Upper lobe of left lung (tissue), 6 donors: Measurements from ENCODE around the gene MRPL37. TPM values are rescaled to one million over a fixed set of nuclear protein-coding genes. Genes with fewer than 3 reads are reported as not detected.

Source experiments
- ATAC-seq, 2 donors: fragments of 200-7000 bp; cut with Tn5 transposase; one replicate each; pipeline ENCODE4 v1.9.1; 2022; ENCODE audit warnings: mild to moderate bottlenecking in 2 of 2, moderate library complexity in 2 of 2; ENCODE audit not compliant: low FRiP score in 2 of 2
- DNase-seq, 2 donors: peaks; one replicate each; pipeline ENCODE4 v3.0.0-alpha.2; 2019 to 2020
- H3K27ac ChIP-seq, 4 donors: fragments of 200-600 bp; sonication (generic); one replicate each; pipeline ENCODE4 v1.5.1; 2016 to 2019
- H3K27me3 ChIP-seq, 4 donors: fragments of 200-600 bp; sonication (generic); one replicate each; pipeline ENCODE4 v1.5.1; 2017 to 2019
- H3K36me3 ChIP-seq, 4 donors: fragments of 200-600 bp; sonication (generic); one replicate each; pipeline ENCODE4 v1.5.1; 2016 to 2019
- H3K4me1 ChIP-seq, 4 donors: fragments of 200-600 bp; sonication (generic); one replicate each; pipeline ENCODE4 v1.5.1; 2018 to 2019
- H3K4me3 ChIP-seq, 4 donors: fragments of 200-600 bp; sonication (generic); one replicate each; pipeline ENCODE4 v1.5.1; 2017 to 2019; ENCODE audit warnings: mild to moderate bottlenecking in 2 of 4, moderate library complexity in 1 of 4
- H3K9me3 ChIP-seq, 4 donors: fragments of 200-600 bp; sonication (generic); one replicate each; pipeline ENCODE4 v1.5.1; 2018 to 2019
- EP300 ChIP-seq, 4 donors: sonication (generic); formaldehyde crosslinking; IDR thresholded peaks; one replicate each; pipeline ENCODE4 v1.5.1; 2017; ENCODE audit warnings: antibody characterized with exemption in 4 of 4, control low read depth in 2 of 4
- POLR2A ChIP-seq, 4 donors: fragments of 450-650 bp; IDR thresholded peaks; one replicate each; pipeline ENCODE4 v1.5.1; 2016 to 2017; ENCODE audit warnings: antibody characterized with exemption in 4 of 4, mild to moderate bottlenecking in 2 of 4
- POLR2AphosphoS5 ChIP-seq, 2 donors: sonication (generic); formaldehyde crosslinking; IDR thresholded peaks; one replicate each; pipeline ENCODE4 v1.5.1; 2017; ENCODE audit warnings: antibody characterized with exemption in 2 of 2
- WGBS, 2 donors: methylation state at CpG; one replicate each; pipeline ENCODE4 v1.1.5; 2017 to 2018; 5-methylcytosine and 5-hydroxymethylcytosine counted together
- total RNA-seq, 6 donors: library from RNA; depleted of rRNA in 4 of 6; stranded (reverse); fragments of >200 nt in 4 of 6; gene quantifications; one replicate each; pipeline versions ENCODE4 v1.1.0 to v1.2.1, GENCODE V29; 2016 to 2021
- TF ChIP-seq, protein P1 (sequence below), 6 experiments: fragments of 450-650 bp in 4 of 6; fragments of 200-600 bp in 2 of 6; sonication (generic) in 2 of 6; IDR thresholded peaks; one replicate each; pipeline ENCODE4 v1.5.1; 2016 to 2019; ENCODE audit warnings: antibody characterized with exemption in 6 of 6
- donor health status: DM: no; HTN: no; CAD: no; lungs with moderate emphysema.
- donor health status: DM: no; HTN: yes; CAD: no; lungs with severe emphysema.

MRPL37 gene
- total RNA-seq, 6 donors from 2014 or later: 33.2 to 58.2 (median 47.0) TPM

DNA sequence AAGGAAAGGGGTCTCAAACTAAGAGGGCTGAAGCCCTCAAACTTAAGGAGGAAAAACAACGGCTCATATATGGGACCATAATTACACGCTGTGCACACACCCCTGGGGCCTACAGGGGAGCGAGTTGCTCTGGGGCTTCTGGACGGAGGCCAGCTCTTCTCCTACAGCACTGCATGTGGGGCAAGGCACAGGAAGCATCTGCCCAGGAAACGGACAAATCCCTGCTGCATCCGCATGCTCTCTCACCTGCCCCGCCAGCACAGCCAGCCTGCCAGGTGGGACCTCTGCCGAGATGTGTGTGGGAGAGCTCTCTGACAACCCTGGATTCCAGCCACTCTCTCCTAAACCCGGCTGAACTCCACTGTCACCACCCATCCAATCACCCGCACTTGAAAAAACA lies 54.1 kb downstream of the MRPL37 start:
- H3K36me3 ChIP-seq: peaks cover 0 to 17% (median 7%) of the 10 kb centered on the region in 4 donors
- H3K4me1 ChIP-seq: peaks cover 0 to 3% (median 1%) of the 10 kb centered on the region in 4 donors
- no peak overlapping the region for H3K27ac ChIP-seq
- no peaks in the 10 kb centered on the region for H3K9me3 ChIP-seq
- ATAC-seq (no peak), DNase-seq (no peak)
- no peak overlapping the region for H3K4me3 ChIP-seq
- 57 to 60% methylated on average over 3 to 10 of the region's 10 CpGs for WGBS, 2 donors
- no peak for TF ChIP-seq POLR2A (IDR thresholded peaks at IDR 0.05)
- TF ChIP-seq POLR2AphosphoS5 (IDR thresholded peaks at IDR 0.05): no peak
- TF ChIP-seq, protein P1, sequence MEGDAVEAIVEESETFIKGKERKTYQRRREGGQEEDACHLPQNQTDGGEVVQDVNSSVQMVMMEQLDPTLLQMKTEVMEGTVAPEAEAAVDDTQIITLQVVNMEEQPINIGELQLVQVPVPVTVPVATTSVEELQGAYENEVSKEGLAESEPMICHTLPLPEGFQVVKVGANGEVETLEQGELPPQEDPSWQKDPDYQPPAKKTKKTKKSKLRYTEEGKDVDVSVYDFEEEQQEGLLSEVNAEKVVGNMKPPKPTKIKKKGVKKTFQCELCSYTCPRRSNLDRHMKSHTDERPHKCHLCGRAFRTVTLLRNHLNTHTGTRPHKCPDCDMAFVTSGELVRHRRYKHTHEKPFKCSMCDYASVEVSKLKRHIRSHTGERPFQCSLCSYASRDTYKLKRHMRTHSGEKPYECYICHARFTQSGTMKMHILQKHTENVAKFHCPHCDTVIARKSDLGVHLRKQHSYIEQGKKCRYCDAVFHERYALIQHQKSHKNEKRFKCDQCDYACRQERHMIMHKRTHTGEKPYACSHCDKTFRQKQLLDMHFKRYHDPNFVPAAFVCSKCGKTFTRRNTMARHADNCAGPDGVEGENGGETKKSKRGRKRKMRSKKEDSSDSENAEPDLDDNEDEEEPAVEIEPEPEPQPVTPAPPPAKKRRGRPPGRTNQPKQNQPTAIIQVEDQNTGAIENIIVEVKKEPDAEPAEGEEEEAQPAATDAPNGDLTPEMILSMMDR (IDR thresholded peaks at IDR 0.05): no peak
- TF ChIP-seq EP300 (IDR thresholded peaks at IDR 0.05): no peak
- H3K27me3 ChIP-seq: no peaks in the 10 kb centered on the region

DNA sequence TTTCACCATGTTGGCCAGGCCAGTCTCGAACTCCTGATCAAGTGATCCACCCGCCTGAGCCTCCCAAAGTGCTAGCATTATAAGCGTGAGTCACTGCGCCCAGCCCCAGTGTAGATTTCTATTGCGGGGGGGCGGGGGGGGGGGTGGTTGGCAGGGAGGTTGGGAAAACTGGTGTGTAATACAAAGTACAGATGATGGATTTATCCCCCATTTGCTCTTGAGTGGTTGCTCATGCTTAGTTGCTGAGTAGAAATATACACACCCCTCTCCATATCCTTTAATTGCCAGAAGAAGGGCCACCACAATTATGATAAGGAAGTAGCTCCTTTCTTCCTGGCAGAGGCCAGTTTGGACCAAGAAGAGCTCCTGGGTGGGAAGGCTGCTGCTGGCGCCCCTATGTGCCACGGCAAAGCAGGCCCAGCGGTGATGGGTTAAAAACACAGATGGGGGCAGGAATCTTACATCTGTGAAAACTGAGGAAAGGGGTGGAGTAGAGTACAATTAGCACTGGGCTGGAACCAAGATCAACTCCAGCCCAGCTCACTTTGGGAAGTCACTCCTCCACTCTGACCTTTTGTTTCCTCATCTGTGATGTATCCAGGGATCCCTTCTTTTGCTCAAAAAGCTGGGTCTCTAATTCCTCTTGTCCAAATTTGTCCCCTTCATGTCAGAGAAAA lies 55.2 kb downstream of the MRPL37 start:
- peaks cover 0 to 17% (median 7%) of the 10 kb centered on the region in 4 donors for H3K36me3 ChIP-seq
- no peak for TF ChIP-seq POLR2AphosphoS5 (IDR thresholded peaks at IDR 0.05)
- TF ChIP-seq, protein P1 (IDR thresholded peaks at IDR 0.05): no peak
- no peak for TF ChIP-seq POLR2A (IDR thresholded peaks at IDR 0.05)
- TF ChIP-seq EP300 (IDR thresholded peaks at IDR 0.05): no peak
- H3K4me1 ChIP-seq: peaks cover 0 to 3% (median 1%) of the 10 kb centered on the region in 4 donors
- no peak for DNase-seq
- 92 to 96% methylated on average over 5 to 9 of the region's 9 CpGs for WGBS, 2 donors
- H3K27ac ChIP-seq: no peak overlapping the region
- no peak for ATAC-seq
- no peaks in the 10 kb centered on the region for H3K27me3 ChIP-seq
- H3K4me3 ChIP-seq: no peak overlapping the region
- no peaks in the 10 kb centered on the region for H3K9me3 ChIP-seq

DNA sequence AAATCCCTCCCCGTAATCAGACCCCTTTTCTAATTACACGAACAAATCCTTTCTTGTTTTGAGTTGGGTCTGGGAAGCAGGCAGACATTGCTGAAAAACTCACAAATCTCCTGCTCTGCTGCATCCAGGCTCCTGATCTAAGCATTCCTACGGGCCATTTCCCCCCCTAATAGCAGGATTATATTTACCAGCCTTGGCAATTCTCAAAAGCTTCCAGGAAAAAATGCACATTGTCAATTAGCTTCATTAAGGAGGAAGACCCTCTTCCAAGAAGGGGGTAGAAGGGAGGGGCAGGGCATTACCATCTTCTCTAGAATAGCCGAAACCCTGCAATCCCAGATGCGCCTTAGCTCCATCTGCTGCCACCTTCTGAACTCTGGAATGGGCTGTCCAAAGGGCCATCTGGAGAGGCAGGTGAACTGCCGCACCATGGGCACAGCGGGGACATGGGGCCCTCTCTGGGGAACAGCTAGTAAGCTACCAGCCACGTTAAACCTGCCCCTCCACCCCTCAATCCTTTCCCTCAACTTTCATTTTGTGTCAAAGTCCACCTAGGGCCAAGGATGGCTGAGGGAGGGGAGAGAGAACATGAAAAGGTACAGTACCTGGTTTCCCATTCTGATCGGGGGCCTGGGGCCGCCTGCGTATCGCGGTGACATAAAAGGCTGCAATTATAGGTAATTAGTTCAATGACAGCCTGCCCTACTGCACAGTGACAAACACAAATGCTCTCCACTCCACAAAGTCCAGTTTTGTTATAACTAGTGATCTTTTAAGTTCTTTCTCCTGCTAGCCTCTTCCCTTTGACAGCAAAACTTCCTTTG lies 56.8 kb downstream of the MRPL37 start:
- no peaks in the 10 kb centered on the region for H3K9me3 ChIP-seq
- peaks cover 0 to 5% (median under 1%) of the 10 kb centered on the region in 4 donors for H3K36me3 ChIP-seq
- WGBS, 2 donors: 93 to 98% methylated on average over 10 to 13 of the region's 13 CpGs
- H3K4me3 ChIP-seq: no peak overlapping the region
- no peak for DNase-seq
- ATAC-seq: no peak
- no peaks in the 10 kb centered on the region for H3K4me1 ChIP-seq
- no peaks in the 10 kb centered on the region for H3K27me3 ChIP-seq
- TF ChIP-seq, protein P1 (IDR thresholded peaks at IDR 0.05): no peak
- TF ChIP-seq POLR2AphosphoS5 (IDR thresholded peaks at IDR 0.05): no peak
- no peak for TF ChIP-seq EP300 (IDR thresholded peaks at IDR 0.05)
- TF ChIP-seq POLR2A (IDR thresholded peaks at IDR 0.05): no peak
- no peak overlapping the region for H3K27ac ChIP-seq

DNA sequence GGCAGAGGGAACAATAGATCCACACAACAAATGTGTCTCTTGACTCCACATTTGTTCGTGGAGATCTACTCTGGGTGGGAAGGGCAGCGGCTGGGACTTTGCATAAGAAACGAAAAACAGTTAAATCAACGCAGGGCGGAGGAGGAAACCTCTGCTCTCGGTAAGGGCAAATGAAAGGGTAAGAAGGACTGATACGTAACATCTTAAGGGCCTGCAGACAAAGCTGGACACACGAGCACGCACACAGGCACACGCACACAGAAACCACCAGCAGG lies 57.3 kb downstream of the MRPL37 start:
- no peaks in the 10 kb centered on the region for H3K9me3 ChIP-seq
- H3K4me1 ChIP-seq: no peaks in the 10 kb centered on the region
- H3K27ac ChIP-seq: no peak overlapping the region
- DNase-seq (no peak), ATAC-seq (no peak)
- peaks cover 0 to 5% (median 0%) of the 10 kb centered on the region in 4 donors for H3K36me3 ChIP-seq
- H3K4me3 ChIP-seq: no peak overlapping the region
- TF ChIP-seq EP300 (IDR thresholded peaks at IDR 0.05): no peak
- no peak for TF ChIP-seq POLR2AphosphoS5 (IDR thresholded peaks at IDR 0.05)
- no peak for TF ChIP-seq POLR2A (IDR thresholded peaks at IDR 0.05)
- TF ChIP-seq, protein P1 (IDR thresholded peaks at IDR 0.05): no peak
- WGBS, 2 donors: 84 to 88% methylated on average over 10 of the region's 10 CpGs
- H3K27me3 ChIP-seq: no peaks in the 10 kb centered on the region
